NCI-H82 (cell line): ENCODE measurements around the gene TXNDC17.
"Not testable (repeated sequence)": the region's sequence is repeated elsewhere in the genome, so short reads cannot be mapped to it uniquely, and the experiment has no call there.

Experiments
- DNase-seq: peaks from one replicate; lab custom pipeline; 2025; lab: John Stamatoyannopoulos, UW

The TXNDC17 gene

GRCh38 chr17:6640536-6641246, at the start of gene TXNDC17, which contains the start of gene KIAA0753:
Gene TXNDC17, plus strand, starts transcription at chr17:6641060. Its CDS starts 23 bp downstream, at chr17:6641083.
Gene KIAA0753, minus strand, starts transcription at chr17:6640711. Its CDS starts 5,608 bp downstream, at chr17:6635103.
- peak; percentile 96 for DNase-seq

- no peak for DNase-seq
These were observed 49.2 kb upstream of the TXNDC17 start for GRCh38 chr17:6591599-6592158.

GRCh38 chr17:6592173-6592572, 48.7 kb upstream of the TXNDC17 start:
- DNase-seq: no peak

GRCh38 chr17:6593371-6593770, 47.5 kb upstream of the TXNDC17 start:
- not testable (repeated sequence) for DNase-seq

GRCh38 chr17:6596081-6596480, 44.8 kb upstream of the TXNDC17 start:
- no peak for DNase-seq

- DNase-seq: no peak
These were observed 44.3 kb upstream of the TXNDC17 start for GRCh38 chr17:6596511-6596910.

GRCh38 chr17:6596941-6597340, 43.9 kb upstream of the TXNDC17 start:
- DNase-seq: no peak

- DNase-seq: no peak
These were observed 43.1 kb upstream of the TXNDC17 start for GRCh38 chr17:6597727-6598126.

- DNase-seq: no peak
These were observed 41.5 kb upstream of the TXNDC17 start for GRCh38 chr17:6599364-6599763.

GRCh38 chr17:6602141-6602540, 38.7 kb upstream of the TXNDC17 start:
- no peak for DNase-seq

- no peak for DNase-seq
These were observed 37.0 kb upstream of the TXNDC17 start for GRCh38 chr17:6603744-6604325.

- DNase-seq: no peak
These were observed 35.7 kb upstream of the TXNDC17 start for GRCh38 chr17:6605142-6605541.

- DNase-seq: no peak
These were observed 32.5 kb upstream of the TXNDC17 start for GRCh38 chr17:6608321-6608720.

GRCh38 chr17:6610011-6610410, 30.8 kb upstream of the TXNDC17 start:
- no peak for DNase-seq

- peak; percentile 7 for DNase-seq
These were observed 29.6 kb upstream of the TXNDC17 start for GRCh38 chr17:6611231-6611630.

GRCh38 chr17:6623941-6624340, 16.9 kb upstream of the TXNDC17 start:
- DNase-seq: no peak

GRCh38 chr17:6626616-6627015, 14.2 kb upstream of the TXNDC17 start:
- no peak for DNase-seq

GRCh38 chr17:6627019-6627418, 13.8 kb upstream of the TXNDC17 start:
- DNase-seq: no peak

GRCh38 chr17:6630390-6630789, 10.5 kb upstream of the TXNDC17 start:
- DNase-seq: no peak

- DNase-seq: no peak
These were observed 8.3 kb upstream of the TXNDC17 start for GRCh38 chr17:6632530-6632929.

- no peak for DNase-seq
These were observed 7.6 kb upstream of the TXNDC17 start for GRCh38 chr17:6633263-6633662.

GRCh38 chr17:6636105-6636504, 4.8 kb upstream of the TXNDC17 start:
- no peak for DNase-seq
